Stimulated activated CD8-positive, alpha-beta memory T cell treated with anti-CD3 and anti-CD28 coated beads, Interleukin-15, amount 100 ng/mL, for 4 hours (primary cell): ENCODE measurements around the gene TAX1BP1.

ENCODE experiments used
- DNase-seq, 2 donors: peaks; one replicate each; pipeline ENCODE4 v3.0.0-alpha.2; 2020; ENCODE audit warnings: low read depth in 2 of 2

TAX1BP1 gene

GRCh38 chr7:27781188-27781587 is 41.2 kb downstream of the TAX1BP1 start:
- no peak for DNase-seq

- no peak for DNase-seq
These were observed 42.9 kb downstream of the TAX1BP1 start for GRCh38 chr7:27782849-27783248.

- DNase-seq = no peak
These were observed 44.6 kb downstream of the TAX1BP1 start for GRCh38 chr7:27784399-27785053.

GRCh38 chr7:27788437-27788836 is 48.5 kb downstream of the TAX1BP1 start:
- DNase-seq = no peak

GRCh38 chr7:27793780-27794179 is 53.8 kb downstream of the TAX1BP1 start:
- DNase-seq = no peak

- DNase-seq = no peak
These were observed 56.0 kb downstream of the TAX1BP1 start for GRCh38 chr7:27795977-27796376.

- no peak for DNase-seq
These were observed 59.2 kb downstream of the TAX1BP1 start for GRCh38 chr7:27799212-27799611.

GRCh38 chr7:27802999-27803398 is 63.0 kb downstream of the TAX1BP1 start:
- no peak for DNase-seq

GRCh38 chr7:27804139-27804538 is 64.2 kb downstream of the TAX1BP1 start:
- DNase-seq = no peak

GRCh38 chr7:27808626-27809025 is 68.7 kb downstream of the TAX1BP1 start:
- DNase-seq = no peak

GRCh38 chr7:27810186-27810585 is 70.2 kb downstream of the TAX1BP1 start:
- DNase-seq = no peak

GRCh38 chr7:27812706-27813105 is 72.7 kb downstream of the TAX1BP1 start:
- DNase-seq = no peak

GRCh38 chr7:27822245-27822644 is 82.3 kb downstream of the TAX1BP1 start:
- DNase-seq = no peak

GRCh38 chr7:27825891-27826290 is 85.9 kb downstream of the TAX1BP1 start:
- DNase-seq = no peak

GRCh38 chr7:27826357-27826756 is 86.4 kb downstream of the TAX1BP1 start:
- no peak for DNase-seq

GRCh38 chr7:27834179-27834921 is 94.4 kb downstream of the TAX1BP1 start:
- no peak for DNase-seq

GRCh38 chr7:27835376-27835775 is 95.4 kb downstream of the TAX1BP1 start:
- DNase-seq = no peak

GRCh38 chr7:27836536-27836935 is 96.6 kb downstream of the TAX1BP1 start:
- no peak for DNase-seq

- DNase-seq = no peak
These were observed 99.1 kb downstream of the TAX1BP1 start for GRCh38 chr7:27839099-27839498.

GRCh38 chr7:27840313-27840712 is 100.4 kb downstream of the TAX1BP1 start:
- peak; percentile 10 to 19 for DNase-seq

GRCh38 chr7:27840760-27841364 is 100.9 kb downstream of the TAX1BP1 start:
- no peak for DNase-seq

GRCh38 chr7:27842094-27842692 is 102.2 kb downstream of the TAX1BP1 start:
- no peak for DNase-seq

- DNase-seq = no peak
These were observed 102.9 kb downstream of the TAX1BP1 start for GRCh38 chr7:27842851-27843250.
